DOHH2 (cell line): Measurements from ENCODE around the gene ZDHHC16.
"Not testable (repeated sequence)": the region's sequence is repeated elsewhere in the genome, so short reads cannot be mapped to it uniquely, and the experiment has no call there.

ENCODE experiments used
- H3F3A ChIP-seq: fragments of 200-600 bp; sonication (generic), shearing (Covaris generic); 2 replicates; pipeline ENCODE4 v1.6.0; 2016; ENCODE audit warnings: antibody characterized with exemption, mild to moderate bottlenecking; ENCODE audit not compliant: control insufficient read depth, insufficient read depth
- H3K27ac ChIP-seq: fragments of 200-600 bp; sonication (generic); 2 replicates; pipeline ENCODE4 v1.5.1; 2014; ENCODE audit warnings: low read depth, mild to moderate bottlenecking, low read length, moderate library complexity
- H3K27me3 ChIP-seq: fragments of 200-600 bp; sonication (generic); 2 replicates; pipeline ENCODE4 v1.6.1; 2014; ENCODE audit warnings: mild to moderate bottlenecking, low read length, mixed read lengths; ENCODE audit not compliant: control insufficient read depth
- H3K36me3 ChIP-seq: fragments of 200-600 bp; sonication (generic); 2 replicates; pipeline ENCODE4 v1.6.1; 2014; ENCODE audit warnings: mild to moderate bottlenecking, low read length, moderate library complexity, mixed read lengths; ENCODE audit not compliant: control insufficient read depth
- H3K4me1 ChIP-seq: fragments of 200-600 bp; sonication (generic); 2 replicates; pipeline ENCODE4 v1.6.1; 2014; ENCODE audit warnings: mild to moderate bottlenecking, low read length, mixed read lengths; ENCODE audit not compliant: control insufficient read depth
- H3K4me2 ChIP-seq: fragments of 200-600 bp; sonication (generic); 2 replicates; pipeline ENCODE4 v1.6.0; 2014; ENCODE audit warnings: mild to moderate bottlenecking, low read length, moderate library complexity
- H3K4me3 ChIP-seq: fragments of 200-600 bp; sonication (generic); 2 replicates; pipeline ENCODE4 v1.5.1; 2014; ENCODE audit warnings: mild to moderate bottlenecking, low read length, mixed read lengths
- H3K79me2 ChIP-seq: fragments of 200-600 bp; sonication (generic); 2 replicates; pipeline ENCODE4 v1.6.1; 2014; ENCODE audit warnings: mild to moderate bottlenecking, low read length, mixed read lengths; ENCODE audit not compliant: control insufficient read depth
- H3K9me2 ChIP-seq: fragments of 200-600 bp; sonication (generic); replicated peaks from 2 replicates; pipeline ENCODE4 v1.6.1; 2014; ENCODE audit warnings: mild to moderate bottlenecking, low read length, mixed read lengths; ENCODE audit not compliant: control insufficient read depth
- H3K9me3 ChIP-seq: fragments of 200-600 bp; sonication (generic); 2 replicates; pipeline ENCODE4 v1.6.1; 2014; ENCODE audit warnings: antibody characterized with exemption, low read length, mixed read lengths; ENCODE audit not compliant: control insufficient read depth, insufficient read depth
- H4K20me1 ChIP-seq: fragments of 200-600 bp; sonication (generic); 2 replicates; pipeline ENCODE4 v1.6.0; 2014; ENCODE audit warnings: low read depth, mild to moderate bottlenecking, antibody characterized with exemption, low read length, moderate library complexity; ENCODE audit not compliant: control insufficient read depth, insufficient read depth
- EZH2phosphoT487 ChIP-seq: fragments of 200-600 bp; sonication (generic); IDR thresholded peaks from 2 replicates; pipeline ENCODE4 v1.6.1; 2017; ENCODE audit warnings: borderline replicate concordance, mild to moderate bottlenecking, antibody characterized with exemption, low read length, moderate library complexity, mixed read lengths
- TF ChIP-seq, protein P1 (sequence below): fragments of 200-600 bp; sonication (generic); IDR thresholded peaks from one replicate; pipeline ENCODE4 v1.5.1; 2014; ENCODE audit warnings: antibody characterized with exemption, mild to moderate bottlenecking, low read depth, low read length; ENCODE audit not compliant: poor library complexity, severe bottlenecking

Gene ZDHHC16

DNA sequence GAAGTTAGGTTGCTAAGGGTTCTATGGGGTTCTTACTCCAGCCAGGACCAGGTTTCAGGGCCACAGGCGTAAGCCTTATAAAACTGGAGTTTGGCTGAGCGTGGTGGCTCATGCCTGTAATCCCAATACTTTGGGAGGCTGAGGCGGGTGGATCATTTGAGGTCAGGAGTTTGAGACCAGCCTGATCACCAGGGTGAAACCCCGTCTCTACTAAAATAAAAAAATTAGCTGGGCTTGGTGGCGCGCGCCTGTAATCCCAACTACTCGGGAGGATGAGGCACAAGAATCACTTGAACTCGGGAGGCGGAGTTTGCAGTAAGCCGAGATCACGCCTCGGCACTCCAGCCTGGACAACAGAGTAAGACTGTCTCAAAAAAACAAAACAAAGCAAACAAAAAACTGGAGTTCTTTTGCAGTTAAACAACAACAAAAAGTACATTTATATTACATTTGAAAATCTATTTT, 44.5 kb upstream of the ZDHHC16 start:
- H3K4me2 ChIP-seq, result peak overlapping the region; percentile 81
- H3K27ac ChIP-seq, result no peak overlapping the region

DNA sequence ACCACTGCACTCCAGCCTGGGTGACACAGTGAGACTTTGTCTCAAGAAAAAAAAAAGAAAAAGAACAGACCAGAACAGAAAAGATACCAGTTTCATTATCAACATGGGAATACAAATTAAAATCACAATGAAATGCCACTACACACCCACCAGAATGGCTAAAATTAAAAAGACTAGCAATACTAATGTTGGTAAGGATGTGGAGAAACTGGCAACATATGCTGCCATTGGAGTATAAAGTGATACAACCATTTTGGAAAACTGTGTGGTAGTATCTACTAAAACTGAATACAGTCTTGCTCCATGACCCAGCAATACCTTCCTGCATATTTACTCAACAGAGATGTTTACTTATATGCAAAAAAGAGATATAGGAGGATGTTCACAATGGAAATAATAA, 41.9 kb upstream of the ZDHHC16 start:
- TF ChIP-seq, protein P1, sequence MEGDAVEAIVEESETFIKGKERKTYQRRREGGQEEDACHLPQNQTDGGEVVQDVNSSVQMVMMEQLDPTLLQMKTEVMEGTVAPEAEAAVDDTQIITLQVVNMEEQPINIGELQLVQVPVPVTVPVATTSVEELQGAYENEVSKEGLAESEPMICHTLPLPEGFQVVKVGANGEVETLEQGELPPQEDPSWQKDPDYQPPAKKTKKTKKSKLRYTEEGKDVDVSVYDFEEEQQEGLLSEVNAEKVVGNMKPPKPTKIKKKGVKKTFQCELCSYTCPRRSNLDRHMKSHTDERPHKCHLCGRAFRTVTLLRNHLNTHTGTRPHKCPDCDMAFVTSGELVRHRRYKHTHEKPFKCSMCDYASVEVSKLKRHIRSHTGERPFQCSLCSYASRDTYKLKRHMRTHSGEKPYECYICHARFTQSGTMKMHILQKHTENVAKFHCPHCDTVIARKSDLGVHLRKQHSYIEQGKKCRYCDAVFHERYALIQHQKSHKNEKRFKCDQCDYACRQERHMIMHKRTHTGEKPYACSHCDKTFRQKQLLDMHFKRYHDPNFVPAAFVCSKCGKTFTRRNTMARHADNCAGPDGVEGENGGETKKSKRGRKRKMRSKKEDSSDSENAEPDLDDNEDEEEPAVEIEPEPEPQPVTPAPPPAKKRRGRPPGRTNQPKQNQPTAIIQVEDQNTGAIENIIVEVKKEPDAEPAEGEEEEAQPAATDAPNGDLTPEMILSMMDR, result no peak
- TF ChIP-seq EZH2phosphoT487, result no peak
- Histone ChIP-seq H3K4me3 (no peak overlapping the region), H3K27me3 (no peaks in the 10 kb centered on the region), H3K27ac (no peak overlapping the region), H3K9me3 (no peaks in the 10 kb centered on the region), H3K4me1 (peaks cover 33% of the 10 kb centered on the region), H4K20me1 (0 out of 2 replicates have a peak, but pooled peaks cover 4% of the 10 kb centered on the region), H3F3A (no peaks in the 10 kb centered on the region), H3K36me3 (0 out of 2 replicates have a peak, but pooled peaks cover 4% of the 10 kb centered on the region), H3K9me2 (no peaks in the 10 kb centered on the region), H3K4me2 (no peak overlapping the region), H3K79me2 (peaks cover 19% of the 10 kb centered on the region)

More for the DNA sequence above, 44.5 kb upstream of the ZDHHC16 start:
- peak overlapping the region; percentile 88 for H3K4me3 ChIP-seq
- H3K36me3 ChIP-seq, result peaks cover 7% of the 10 kb centered on the region
- H3K79me2 ChIP-seq, result peaks cover 22% of the 10 kb centered on the region
- TF ChIP-seq, protein P1, result no peak
- TF ChIP-seq EZH2phosphoT487, result no peak
- H4K20me1 ChIP-seq, result 0 out of 2 replicates have a peak, but pooled peaks cover 4% of the 10 kb centered on the region
- no peaks in the 10 kb centered on the region for H3K9me3 ChIP-seq
- H3K9me2 ChIP-seq, result no peaks in the 10 kb centered on the region
- H3K4me1 ChIP-seq, result peaks cover 20% of the 10 kb centered on the region
- no peaks in the 10 kb centered on the region for H3F3A ChIP-seq
- no peaks in the 10 kb centered on the region for H3K27me3 ChIP-seq

DNA sequence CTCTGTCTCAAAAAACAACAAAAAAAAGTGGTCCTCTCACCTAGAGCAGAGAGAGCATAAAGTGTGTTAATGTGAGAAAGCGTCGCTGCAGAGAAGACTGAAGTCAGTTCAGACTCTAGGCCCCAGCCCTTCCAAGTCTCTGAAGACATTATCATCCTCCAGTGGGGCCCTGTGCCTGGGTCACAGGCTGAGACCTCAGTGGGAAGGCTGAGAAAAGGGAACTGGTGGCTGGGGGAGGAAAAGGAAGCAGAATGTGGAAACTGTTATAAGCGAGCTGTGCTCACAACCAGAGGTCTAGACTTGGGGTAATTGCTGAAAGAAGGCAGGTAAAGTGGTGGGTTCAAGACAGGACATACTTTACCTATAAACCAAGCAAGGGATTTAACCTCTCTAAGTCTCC, 39.9 kb upstream of the ZDHHC16 start:
- TF ChIP-seq, protein P1, result no peak
- TF ChIP-seq EZH2phosphoT487, result no peak
- Histone ChIP-seq H3K4me3 (no peak overlapping the region), H3K36me3 (no peaks in the 10 kb centered on the region), H3K9me3 (no peaks in the 10 kb centered on the region), H3F3A (no peaks in the 10 kb centered on the region), H3K27me3 (no peaks in the 10 kb centered on the region), H4K20me1 (no peaks in the 10 kb centered on the region), H3K4me2 (no peak overlapping the region), H3K9me2 (no peaks in the 10 kb centered on the region), H3K27ac (no peak overlapping the region), H3K79me2 (peaks cover under 1% of the 10 kb centered on the region), H3K4me1 (peaks cover 24% of the 10 kb centered on the region)

DNA sequence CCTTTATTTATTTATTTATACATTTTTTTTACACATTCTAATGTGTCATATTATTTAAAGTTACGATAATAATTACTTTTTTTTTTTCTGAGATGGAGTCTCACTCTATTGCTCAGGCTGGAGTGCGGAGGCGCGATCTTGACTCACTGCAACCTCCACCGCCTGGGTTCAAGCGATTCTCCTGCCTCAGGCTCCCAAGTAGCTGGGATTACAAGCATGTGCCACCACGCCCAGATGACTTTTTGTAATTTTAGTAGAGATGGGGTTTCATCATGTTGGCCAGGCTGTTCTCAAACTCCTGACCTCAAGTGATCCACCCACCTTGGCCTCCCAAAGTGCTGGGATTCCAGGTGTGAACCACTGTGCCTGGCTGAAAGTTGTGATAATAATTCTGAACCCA, 39.5 kb upstream of the ZDHHC16 start:
- peak overlapping the region; percentile 85; the same call in 1 of the 2 replicates for H3K4me2 ChIP-seq
- not testable (repeated sequence) for H3K27me3 ChIP-seq, H3K9me3 ChIP-seq, H3K36me3 ChIP-seq, H3K27ac ChIP-seq, H3K9me2 ChIP-seq, H3F3A ChIP-seq, H3K79me2 ChIP-seq, H4K20me1 ChIP-seq, H3K4me3 ChIP-seq
- H3K4me1 ChIP-seq, result peaks cover 21% of the 10 kb centered on the region
